GM18498 (cell line): ENCODE results near the gene CDADC1.

Experiments used
- ATAC-seq: cut with Tn5 transposase; IDR thresholded peaks from one replicate; pipeline ENCODE4 v1.9.1; 2021; ENCODE audit warnings: mild to moderate bottlenecking, moderate library complexity; ENCODE audit not compliant: unreplicated experiment

CDADC1 gene

DNA sequence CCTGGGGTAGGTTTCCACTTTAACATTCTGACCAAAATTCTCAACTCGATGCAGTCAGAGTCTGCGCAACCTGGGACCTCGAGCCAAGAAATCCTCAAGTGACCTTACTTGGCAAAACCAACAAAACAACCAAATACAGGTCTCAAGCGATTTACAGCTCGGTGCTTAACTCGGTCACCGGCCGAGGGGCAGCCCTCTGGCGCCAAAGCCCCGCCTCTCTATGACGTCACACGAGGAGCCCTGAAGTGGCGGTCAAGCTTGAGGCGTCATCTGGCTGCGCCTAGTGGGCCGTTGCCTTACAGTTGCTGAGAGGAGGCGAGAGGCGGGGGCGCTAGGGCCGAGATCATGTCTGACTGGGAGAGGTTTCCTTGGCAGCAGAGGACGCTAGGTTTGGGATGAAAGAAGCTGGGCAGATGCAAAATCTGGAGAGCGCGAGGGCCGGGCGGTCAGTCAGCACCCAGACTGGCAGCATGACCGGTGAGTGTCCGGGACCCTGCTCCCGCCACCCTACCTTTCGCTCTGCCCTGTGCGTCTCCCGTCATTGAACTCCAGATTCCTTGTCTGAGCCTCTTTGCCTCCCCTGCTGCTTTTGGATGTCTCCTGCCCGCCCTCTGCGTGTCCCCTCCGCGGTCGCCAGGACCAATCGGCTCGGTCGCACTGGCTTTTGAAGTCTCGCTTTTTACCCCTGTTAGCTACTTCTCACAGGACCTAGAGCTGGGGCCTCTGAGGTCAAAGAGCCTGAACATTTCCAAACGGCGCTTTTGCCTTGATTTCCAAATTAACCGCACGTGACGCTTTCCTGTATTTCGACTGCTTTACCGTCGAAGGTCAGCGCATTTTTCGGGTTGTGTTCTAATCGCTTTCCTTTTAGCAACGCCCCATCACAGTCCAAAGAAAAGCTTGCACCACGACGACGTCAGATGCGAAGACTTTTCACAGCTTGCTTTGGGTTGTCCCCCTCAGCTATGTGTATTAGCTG lies at the start of gene CDADC1:
CDADC1 (plus strand) TSS at position 283 of the 979 bp plus-strand sequence; CDS start at position 396, 113 bp downstream.
- ATAC-seq: peak; percentile 98

DNA sequence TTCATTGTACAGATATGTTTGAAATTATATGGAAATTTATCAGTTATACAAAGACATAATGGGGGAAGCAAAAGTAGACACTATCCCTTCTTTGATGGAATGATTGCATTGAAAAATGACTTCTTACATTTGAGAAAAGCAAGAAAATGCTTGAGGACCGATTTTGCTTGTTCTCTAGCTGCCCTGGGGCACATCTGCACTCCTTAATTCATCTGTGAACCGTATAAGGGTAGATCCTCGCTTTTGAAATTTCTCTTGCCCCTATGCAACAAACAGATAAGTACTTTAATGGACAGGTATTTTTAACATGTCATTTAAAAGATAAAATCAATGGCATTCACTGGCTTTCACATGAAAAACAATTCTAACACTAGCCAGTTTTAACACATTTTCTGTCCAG lies 41.1 kb upstream of the CDADC1 start:
- no peak for ATAC-seq

DNA sequence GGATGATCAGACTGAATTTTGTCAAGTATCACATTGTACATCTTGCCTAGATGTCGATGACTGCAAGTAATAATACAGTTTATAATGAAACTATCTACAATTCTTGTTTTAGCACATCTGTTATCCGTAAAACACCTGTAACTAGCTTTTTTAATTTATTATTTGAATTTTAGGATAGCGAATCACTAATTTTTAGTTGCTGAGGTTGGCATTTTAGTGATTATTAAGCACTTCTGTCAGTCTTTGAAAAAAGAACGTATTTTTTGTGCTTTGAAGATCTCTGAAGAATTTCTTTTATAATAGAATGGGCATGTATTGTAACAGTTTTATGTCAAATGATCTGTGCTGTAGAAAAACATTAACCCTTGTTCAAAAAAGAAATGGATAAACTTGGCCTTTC lies 39.1 kb upstream of the CDADC1 start:
- ATAC-seq: no peak

DNA sequence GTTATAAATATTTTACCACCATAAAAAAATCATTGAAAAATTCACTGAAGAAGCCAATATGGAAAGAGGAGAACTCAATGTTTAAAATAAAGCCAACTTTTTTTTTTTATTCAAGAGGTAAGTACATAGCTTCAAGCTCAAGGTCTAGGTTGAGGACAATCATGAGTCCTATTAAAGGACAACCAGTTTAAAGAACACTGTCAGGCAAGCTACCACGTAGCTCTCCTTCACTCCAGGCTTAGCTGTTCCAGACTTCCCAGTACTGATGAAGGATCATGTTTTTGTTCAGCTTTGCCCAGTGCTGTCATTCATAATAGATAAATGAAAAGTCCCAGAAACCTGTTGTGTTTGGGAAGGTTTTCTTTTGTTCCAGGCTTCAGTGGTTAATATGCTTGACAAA lies 37.6 kb upstream of the CDADC1 start:
- ATAC-seq: no peak

DNA sequence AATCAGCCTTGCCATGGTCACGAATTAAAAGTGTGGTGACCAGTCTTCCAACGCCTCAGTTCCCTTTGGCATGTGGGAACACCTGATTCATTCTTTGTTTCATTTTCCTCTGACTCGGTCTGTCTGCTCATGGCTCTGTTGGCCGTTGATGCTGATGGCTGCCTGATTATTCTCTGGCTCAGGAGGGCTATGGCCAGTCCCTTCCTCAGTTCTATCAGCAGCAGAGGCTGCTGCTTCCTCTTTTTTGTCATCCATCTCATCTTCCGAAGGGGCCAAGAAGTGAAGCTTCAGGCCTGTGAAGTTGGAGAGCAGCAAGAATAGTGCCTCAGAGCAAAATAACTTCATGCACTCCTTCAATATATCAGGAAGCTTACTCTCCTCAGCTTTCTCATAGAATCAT lies 37.1 kb upstream of the CDADC1 start:
- ATAC-seq: no peak

DNA sequence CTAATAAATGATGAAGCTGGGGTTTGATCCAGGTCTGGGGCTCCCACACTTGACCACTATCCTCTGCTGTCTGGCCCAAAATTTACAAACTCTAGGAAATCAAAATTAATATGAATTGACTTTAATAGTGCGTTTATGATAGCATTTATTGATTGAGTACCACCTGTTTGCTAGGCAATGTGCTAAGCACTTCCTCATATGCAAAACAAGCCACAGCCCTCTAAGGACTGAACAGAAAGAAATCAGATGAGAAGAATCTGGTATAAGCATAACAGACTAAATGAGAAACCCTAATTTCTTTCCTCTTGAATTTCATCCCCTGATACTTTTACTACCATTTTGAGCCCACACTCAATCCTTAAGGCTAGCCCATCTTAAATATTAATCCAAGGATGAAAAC lies 34.2 kb upstream of the CDADC1 start:
- no peak for ATAC-seq

DNA sequence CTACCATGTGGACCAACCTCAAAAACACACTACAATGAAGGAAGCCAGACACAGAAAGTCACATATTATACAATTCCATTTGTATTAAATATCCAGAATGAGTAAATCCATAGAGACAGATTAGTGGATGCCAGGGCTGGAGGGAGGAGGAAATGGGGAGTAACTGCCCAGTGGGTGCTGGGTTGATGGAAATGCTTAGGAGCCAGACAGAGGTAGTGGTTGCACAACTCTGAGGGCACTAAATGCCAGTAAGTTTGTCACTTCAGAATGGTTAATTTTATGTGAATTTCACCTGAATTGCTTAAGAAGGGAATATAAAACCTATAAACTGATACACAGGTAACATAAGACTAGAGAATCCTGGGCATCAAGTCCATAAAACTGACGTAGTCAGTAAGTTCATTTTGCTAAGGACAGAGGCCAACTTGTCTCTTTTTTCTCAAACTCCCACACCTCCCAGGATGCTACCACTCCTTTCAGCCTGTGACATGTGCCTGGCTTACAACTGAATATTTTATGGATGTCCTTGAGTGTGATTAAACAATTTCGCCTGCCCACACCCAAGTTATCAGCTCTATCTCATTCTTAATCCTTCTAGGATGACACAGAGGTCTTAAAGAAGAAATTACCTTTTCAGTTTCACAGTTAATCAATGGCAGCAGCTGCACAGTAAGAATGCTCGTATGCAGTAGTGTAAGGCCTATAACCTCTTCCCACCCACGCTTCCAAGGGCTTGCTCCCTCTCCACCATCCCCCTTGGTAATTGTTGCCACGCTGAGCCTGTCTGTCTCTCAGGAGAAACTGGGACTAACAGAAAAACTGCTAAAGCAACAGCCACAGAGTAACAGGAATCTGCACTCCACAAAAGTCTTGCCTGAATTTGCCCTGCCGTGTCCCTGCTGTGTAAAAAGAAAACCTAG lies 33.5 kb upstream of the CDADC1 start:
- no peak for ATAC-seq

DNA sequence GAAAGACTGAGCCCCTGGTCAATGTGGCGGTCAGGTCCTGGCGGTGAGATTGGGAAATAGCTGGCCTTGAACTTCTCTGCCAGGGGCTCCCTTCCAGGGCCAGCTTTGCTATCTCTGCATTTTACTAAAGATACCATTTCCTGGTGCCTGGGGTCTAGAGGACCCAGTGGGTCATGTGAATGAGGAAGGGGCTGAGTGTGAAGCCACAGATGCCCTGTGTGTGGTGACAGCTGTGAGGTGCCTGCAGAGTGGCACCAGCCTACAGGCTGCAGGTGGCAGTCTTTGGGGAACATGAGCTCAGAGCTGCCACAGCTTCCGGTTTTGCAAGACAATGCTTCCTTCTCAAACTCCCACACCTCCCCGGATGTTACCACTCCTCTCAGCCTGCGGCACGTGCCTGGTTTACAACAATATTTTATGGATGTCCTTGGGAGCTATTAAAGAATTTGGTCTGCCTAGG lies 32.8 kb upstream of the CDADC1 start:
- ATAC-seq: peak; percentile 73

DNA sequence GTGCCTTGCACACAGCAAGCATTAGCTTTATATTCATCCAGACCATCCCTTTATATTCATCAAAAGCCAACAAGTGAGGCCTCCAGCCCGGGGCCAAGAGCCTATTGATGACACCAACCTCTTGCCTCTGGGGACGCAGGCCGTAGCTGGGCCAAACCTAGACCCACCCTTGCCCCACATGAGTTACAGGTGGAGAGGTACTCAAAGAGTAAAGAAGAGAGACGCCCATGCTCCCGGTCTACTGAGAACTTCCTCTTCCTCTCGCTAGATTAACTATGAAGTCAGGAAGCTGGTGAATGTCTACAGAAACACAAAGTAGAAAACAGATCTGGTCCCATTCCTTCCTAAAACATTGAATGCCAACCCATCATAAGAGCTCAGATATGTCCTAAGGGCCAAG lies 31.4 kb upstream of the CDADC1 start:
- no peak for ATAC-seq

DNA sequence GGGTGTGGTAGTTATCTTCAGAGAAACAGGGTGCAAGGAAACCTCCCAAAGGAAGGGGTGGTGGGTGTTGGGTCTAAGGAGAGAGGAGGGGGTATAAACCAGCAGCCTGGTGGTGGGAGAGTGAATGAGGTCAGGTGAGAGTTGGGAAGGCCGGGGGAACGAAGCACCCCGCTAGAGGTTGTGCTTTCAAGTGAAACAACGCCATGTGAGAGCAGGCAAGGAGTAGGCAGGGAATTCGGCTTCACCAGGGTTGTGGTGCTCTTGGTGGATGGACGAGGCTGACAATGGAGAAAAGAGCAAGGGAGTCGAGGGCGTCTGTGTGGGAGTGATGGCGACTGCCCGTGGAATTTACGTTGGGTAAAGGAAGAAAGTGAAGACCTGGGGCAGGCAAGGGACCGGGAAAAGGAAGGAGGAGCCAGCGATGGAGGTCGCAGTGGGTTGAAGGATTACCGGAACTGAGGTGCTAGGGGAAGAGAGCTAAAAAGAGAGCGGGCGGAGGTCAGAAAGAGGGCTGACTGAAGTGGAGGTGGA lies 29.7 kb upstream of the CDADC1 start:
- ATAC-seq: no peak

DNA sequence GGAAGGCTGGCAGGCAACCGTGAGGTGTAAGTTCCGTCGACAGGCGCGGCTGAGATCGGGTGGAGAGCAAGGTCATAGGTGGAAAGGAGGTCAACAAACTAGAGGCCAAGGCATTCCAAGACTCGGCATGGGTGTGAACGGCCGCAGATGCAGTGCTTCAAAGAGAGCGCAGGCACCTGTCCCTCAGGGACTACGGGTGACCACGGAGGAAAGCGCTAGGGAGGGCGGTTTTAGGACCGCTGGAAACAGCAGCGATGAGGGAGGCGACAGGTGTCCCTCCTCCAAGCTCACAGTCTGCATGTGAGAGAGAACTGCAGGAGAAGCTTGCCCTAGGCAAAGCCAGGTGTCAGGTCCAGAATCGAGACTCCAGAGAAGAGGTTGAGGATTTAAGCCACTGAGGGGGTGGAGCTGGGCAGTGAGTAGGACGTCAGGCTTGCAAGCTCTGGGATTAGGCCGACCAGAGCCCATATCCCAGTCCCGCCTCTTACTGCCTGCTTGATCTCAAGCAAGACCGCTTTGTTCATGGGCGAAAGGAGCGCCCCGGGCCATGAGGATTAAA lies 29.2 kb upstream of the CDADC1 start:
- no peak for ATAC-seq

DNA sequence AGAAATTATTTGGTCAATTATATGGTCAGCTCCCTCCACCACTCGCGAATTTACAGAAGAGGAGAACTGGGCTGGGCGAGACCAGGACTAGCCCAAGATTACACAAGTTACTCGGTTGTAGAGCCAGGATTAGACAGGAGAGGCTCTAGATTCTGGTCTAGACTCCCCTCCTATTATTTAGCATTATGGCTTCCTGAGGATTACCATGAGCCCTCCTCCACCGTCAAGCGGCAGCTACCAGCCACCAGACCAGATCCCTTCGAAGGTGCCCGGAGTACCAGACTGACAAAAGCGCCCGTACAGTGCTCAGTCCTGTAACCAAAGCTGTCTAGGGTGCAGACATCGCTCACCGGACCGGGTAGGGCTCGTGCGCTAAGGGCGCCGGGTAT lies 28.1 kb upstream of the CDADC1 start:
- no peak for ATAC-seq

DNA sequence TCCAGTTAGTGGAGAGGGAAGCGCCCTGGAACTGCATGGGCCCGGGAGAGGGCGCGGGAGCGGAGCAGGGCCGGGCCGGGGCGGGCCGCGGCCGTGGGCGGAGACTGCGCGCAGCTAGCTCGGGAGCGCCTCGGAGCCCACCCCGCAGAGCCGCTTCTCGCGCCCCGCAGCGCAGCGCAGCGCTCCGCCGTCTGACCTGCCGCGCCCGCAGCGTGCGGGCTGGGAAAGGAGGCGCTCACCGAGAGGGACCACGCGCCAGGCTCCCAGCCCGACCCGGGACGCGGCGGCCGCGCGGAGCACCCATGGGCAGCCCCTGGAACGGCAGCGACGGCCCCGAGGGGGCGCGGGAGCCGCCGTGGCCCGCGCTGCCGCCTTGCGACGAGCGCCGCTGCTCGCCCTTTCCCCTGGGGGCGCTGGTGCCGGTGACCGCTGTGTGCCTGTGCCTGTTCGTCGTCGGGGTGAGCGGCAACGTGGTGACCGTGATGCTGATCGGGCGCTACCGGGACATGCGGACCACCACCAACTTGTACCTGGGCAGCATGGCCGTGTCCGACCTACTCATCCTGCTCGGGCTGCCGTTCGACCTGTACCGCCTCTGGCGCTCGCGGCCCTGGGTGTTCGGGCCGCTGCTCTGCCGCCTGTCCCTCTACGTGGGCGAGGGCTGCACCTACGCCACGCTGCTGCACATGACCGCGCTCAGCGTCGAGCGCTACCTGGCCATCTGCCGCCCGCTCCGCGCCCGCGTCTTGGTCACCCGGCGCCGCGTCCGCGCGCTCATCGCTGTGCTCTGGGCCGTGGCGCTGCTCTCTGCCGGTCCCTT lies 27.5 kb upstream of the CDADC1 start, which contains the start of gene MLNR:
MLNR (plus strand) TSS at position 303 of the 820 bp plus-strand sequence; CDS start at position 303, 0 bp downstream.
- no peak for ATAC-seq

DNA sequence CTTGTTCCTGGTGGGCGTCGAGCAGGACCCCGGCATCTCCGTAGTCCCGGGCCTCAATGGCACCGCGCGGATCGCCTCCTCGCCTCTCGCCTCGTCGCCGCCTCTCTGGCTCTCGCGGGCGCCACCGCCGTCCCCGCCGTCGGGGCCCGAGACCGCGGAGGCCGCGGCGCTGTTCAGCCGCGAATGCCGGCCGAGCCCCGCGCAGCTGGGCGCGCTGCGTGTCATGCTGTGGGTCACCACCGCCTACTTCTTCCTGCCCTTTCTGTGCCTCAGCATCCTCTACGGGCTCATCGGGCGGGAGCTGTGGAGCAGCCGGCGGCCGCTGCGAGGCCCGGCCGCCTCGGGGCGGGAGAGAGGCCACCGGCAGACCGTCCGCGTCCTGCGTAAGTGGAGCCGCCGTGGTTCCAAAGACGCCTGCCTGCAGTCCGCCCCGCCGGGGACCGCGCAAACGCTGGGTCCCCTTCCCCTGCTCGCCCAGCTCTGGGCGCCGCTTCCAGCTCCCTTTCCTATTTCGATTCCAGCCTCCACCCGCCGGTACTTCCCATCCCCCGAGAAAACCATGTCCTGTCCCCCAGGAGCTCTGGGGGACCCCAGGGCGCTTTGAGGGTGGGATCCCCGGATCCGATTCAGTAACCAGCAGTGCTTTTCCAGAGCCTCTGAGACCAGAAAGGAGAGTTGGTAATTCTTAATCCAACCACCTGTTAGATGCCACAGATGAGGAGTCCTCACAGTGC lies 26.7 kb upstream of the CDADC1 start:
- no peak for ATAC-seq

DNA sequence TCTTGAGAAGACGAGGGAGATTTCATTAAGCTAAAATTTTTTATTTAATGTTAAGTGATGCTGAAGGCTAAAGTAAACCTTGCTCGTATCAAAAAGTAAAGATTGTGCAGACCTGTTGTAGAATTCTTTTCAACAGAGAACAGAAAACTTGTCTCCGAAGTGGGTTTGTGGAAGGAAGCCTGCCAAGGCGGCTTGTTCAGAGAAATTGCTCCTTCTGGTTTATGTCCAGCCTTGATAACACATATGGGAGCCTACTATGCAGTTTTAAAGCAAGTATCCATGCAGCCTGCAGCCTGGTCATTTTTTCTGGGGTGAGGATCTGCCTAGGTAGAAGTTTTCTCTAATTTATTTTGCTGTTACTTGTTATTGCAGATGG lies 26.1 kb upstream of the CDADC1 start:
- ATAC-seq: no peak

DNA sequence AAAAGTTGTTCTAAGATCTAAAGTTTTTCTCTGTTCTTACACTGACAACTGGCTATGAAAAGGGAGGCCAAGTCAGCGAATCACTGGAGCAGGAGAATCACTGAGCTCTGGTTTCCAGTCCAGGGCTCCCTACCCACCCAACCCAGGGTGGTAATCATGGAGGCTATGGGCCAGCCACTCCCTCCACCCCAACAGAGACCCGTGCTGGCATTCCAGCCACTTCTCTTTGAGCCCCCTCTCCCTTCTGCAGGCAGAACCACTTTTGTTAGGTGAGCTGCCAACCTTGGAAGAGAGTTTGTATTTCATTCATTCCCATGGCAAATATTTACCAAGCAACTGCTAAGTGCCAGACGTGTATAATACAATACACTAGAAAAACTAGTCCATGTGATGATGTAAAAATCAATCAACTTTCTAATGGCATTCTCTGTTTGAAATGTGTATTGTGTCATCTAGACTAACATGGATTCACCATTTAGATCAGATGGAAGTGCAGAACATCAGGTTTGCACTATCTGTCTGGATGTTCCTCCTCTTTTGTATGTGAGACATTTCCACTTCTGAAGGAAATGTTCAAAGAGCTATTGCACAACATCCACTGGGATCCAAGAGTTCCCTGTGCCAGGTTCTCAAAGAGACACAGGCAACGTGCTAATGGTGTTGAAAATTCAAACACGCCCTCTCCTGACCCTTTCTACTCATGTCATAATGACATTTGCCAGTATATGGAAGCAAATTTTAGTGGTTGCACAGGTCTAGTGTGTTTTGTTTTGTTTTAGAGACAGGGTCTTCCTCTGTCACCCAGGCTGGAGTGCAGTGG lies 22.3 kb upstream of the CDADC1 start:
- ATAC-seq: no peak

DNA sequence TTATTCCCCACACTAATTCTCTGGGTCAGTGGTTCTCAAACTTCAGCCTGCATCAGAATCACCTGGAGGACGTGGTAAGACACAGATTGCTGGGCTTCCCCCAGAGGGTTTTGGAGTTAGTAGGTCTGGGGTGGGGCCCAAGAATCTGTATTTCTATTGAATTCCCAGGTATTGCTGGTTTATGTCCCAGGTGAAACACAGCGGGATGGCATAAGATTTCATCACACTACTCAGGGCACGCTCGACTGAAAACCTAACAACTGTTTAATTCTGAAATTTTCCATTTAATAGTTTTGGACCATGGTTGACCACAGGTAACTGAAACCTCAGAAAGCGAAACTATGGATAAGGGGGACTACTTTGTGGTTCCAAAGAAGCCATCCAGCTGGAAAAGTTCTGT lies 21.1 kb upstream of the CDADC1 start:
- ATAC-seq: no peak

DNA sequence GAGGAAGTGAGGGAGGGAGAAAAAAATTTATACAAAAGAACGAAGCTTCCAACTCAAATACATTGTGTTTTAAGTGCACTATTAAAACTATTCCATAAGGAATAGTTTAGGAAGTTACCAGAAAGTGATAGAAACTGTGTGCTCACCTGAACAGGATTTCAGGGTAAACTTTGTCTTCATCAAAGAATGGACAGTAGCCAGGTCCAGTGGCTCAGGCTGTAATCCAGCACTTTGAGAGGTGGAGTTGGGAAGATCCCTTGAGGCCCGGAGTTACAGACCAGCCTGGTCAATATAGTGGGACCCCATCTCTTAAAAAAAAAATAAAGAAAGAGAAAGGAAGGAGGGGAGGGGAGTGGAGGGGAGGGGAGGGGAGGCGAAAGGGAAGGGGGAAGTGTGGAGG lies 13.0 kb upstream of the CDADC1 start:
- no peak for ATAC-seq
